Measurements from ENCODE around the gene PLA2G4E. TPM values are rescaled to one million over a fixed set of nuclear protein-coding genes. Genes with fewer than 3 reads are reported as not detected.
A peak's percentile ranks its signal among the peaks of the same experiment; 100 is the strongest.

Gene PLA2G4E
- total and polyA plus RNA-seq, 2 of the 13 experiments (the other 11 are each of a cell fraction or from before 2014, with no cell fraction given) = not detected

DNA sequence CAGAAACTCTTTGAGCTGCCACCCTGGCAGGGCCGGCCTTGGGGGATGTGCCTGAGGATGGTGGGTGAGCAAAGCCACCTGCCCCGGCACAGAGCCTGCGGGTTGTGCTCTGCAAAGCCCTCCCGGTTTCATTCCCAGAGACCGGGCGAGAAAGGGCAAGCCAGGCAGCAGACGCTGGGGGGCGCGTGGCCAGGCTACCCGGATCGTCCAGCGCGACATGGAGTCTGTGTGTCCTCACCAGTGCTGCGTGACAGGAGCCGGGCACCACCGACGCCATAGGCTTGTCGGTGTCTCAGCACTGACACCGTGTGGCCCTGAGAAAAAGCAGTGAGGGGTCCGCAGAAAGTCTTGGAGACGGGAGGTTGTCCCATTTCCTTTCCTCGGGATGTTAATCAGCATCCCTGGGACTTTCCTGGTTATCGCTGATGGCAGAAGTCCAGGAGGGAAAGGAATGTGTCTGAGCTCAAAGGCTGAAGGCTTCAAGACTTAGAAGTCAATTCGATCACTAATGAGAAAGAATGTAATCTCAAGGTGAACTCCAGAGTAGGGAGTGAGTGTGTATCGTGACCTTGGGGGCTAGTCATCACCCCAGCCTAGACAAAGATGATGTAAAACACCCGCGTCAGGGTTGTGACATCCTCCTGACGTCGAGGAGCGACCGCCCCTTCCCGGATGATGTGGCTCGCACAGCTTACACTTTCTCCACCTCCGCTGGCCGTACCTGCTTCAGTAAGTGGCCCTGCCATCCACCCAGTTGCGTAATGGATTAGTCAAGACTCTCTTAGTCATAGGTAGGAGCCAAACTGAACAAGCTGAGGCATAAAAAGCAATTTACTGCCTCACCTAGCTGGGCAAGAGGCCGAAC lies 36.3 kb upstream of the PLA2G4E start (continued):
- TF ChIP-seq KLF12 (CRISPR knock-in tag; IDR thresholded peaks at IDR 0.05; ENCODE audit: borderline replicate concordance) (no peak), FOXO1 (CRISPR knock-in tag; IDR thresholded peaks at IDR 0.05) (0 out of 2 replicates have a peak, but pooled peaks have one; percentile 12), SIN3B (IDR thresholded peaks at IDR 0.05; ENCODE audit: low read length) (no peak), KDM4B (CRISPR knock-in tag; IDR thresholded peaks at IDR 0.05) (peak; percentile 75), IKZF1 (IDR thresholded peaks at IDR 0.05) (no peak), ZNF101 (CRISPR knock-in tag; IDR thresholded peaks at IDR 0.05; ENCODE audit: borderline replicate concordance, low read depth) (no peak), CREB1 (IDR thresholded peaks at IDR 0.05) (peak; percentile 47; the same call in 1 of the 2 replicates), CREB1 (CRISPR knock-in tag; IDR thresholded peaks at IDR 0.05) (peak; percentile 70; the same call in 1 of the 2 replicates), POLR2G (IDR thresholded peaks at IDR 0.05; ENCODE audit: low read depth, low read length) (no peak), ZFP36L2 (CRISPR knock-in tag; IDR thresholded peaks at IDR 0.05) (no peak), SIX1 (CRISPR knock-in tag; IDR thresholded peaks at IDR 0.05; ENCODE audit: borderline replicate concordance) (no peak), SSRP1 (CRISPR knock-in tag; IDR thresholded peaks at IDR 0.05) (0 out of 2 replicates have a peak, but pooled peaks have one; percentile 45), ARNT (IDR thresholded peaks at IDR 0.05) (no peak), CENPX (CRISPR knock-in tag; IDR thresholded peaks at IDR 0.05) (no peak)
- TF ChIP-seq, protein P1, sequence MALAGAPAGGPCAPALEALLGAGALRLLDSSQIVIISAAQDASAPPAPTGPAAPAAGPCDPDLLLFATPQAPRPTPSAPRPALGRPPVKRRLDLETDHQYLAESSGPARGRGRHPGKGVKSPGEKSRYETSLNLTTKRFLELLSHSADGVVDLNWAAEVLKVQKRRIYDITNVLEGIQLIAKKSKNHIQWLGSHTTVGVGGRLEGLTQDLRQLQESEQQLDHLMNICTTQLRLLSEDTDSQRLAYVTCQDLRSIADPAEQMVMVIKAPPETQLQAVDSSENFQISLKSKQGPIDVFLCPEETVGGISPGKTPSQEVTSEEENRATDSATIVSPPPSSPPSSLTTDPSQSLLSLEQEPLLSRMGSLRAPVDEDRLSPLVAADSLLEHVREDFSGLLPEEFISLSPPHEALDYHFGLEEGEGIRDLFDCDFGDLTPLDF (CRISPR knock-in tag; IDR thresholded peaks at IDR 0.05) = no peak
- TF ChIP-seq, protein P2, sequence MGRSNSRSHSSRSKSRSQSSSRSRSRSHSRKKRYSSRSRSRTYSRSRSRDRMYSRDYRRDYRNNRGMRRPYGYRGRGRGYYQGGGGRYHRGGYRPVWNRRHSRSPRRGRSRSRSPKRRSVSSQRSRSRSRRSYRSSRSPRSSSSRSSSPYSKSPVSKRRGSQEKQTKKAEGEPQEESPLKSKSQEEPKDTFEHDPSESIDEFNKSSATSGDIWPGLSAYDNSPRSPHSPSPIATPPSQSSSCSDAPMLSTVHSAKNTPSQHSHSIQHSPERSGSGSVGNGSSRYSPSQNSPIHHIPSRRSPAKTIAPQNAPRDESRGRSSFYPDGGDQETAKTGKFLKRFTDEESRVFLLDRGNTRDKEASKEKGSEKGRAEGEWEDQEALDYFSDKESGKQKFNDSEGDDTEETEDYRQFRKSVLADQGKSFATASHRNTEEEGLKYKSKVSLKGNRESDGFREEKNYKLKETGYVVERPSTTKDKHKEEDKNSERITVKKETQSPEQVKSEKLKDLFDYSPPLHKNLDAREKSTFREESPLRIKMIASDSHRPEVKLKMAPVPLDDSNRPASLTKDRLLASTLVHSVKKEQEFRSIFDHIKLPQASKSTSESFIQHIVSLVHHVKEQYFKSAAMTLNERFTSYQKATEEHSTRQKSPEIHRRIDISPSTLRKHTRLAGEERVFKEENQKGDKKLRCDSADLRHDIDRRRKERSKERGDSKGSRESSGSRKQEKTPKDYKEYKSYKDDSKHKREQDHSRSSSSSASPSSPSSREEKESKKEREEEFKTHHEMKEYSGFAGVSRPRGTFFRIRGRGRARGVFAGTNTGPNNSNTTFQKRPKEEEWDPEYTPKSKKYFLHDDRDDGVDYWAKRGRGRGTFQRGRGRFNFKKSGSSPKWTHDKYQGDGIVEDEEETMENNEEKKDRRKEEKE (IDR thresholded peaks at IDR 0.05) = no peak
- TF ChIP-seq, protein P3, sequence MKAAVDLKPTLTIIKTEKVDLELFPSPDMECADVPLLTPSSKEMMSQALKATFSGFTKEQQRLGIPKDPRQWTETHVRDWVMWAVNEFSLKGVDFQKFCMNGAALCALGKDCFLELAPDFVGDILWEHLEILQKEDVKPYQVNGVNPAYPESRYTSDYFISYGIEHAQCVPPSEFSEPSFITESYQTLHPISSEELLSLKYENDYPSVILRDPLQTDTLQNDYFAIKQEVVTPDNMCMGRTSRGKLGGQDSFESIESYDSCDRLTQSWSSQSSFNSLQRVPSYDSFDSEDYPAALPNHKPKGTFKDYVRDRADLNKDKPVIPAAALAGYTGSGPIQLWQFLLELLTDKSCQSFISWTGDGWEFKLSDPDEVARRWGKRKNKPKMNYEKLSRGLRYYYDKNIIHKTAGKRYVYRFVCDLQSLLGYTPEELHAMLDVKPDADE (CRISPR knock-in tag; IDR thresholded peaks at IDR 0.05) = no peak
- TF ChIP-seq, protein P4, sequence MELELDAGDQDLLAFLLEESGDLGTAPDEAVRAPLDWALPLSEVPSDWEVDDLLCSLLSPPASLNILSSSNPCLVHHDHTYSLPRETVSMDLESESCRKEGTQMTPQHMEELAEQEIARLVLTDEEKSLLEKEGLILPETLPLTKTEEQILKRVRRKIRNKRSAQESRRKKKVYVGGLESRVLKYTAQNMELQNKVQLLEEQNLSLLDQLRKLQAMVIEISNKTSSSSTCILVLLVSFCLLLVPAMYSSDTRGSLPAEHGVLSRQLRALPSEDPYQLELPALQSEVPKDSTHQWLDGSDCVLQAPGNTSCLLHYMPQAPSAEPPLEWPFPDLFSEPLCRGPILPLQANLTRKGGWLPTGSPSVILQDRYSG (CRISPR knock-in tag; IDR thresholded peaks at IDR 0.05) = no peak
- TF ChIP-seq, protein P5, sequence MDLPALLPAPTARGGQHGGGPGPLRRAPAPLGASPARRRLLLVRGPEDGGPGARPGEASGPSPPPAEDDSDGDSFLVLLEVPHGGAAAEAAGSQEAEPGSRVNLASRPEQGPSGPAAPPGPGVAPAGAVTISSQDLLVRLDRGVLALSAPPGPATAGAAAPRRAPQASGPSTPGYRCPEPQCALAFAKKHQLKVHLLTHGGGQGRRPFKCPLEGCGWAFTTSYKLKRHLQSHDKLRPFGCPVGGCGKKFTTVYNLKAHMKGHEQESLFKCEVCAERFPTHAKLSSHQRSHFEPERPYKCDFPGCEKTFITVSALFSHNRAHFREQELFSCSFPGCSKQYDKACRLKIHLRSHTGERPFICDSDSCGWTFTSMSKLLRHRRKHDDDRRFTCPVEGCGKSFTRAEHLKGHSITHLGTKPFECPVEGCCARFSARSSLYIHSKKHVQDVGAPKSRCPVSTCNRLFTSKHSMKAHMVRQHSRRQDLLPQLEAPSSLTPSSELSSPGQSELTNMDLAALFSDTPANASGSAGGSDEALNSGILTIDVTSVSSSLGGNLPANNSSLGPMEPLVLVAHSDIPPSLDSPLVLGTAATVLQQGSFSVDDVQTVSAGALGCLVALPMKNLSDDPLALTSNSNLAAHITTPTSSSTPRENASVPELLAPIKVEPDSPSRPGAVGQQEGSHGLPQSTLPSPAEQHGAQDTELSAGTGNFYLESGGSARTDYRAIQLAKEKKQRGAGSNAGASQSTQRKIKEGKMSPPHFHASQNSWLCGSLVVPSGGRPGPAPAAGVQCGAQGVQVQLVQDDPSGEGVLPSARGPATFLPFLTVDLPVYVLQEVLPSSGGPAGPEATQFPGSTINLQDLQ (CRISPR knock-in tag; IDR thresholded peaks at IDR 0.05) = no peak
- TF ChIP-seq, protein P6, sequence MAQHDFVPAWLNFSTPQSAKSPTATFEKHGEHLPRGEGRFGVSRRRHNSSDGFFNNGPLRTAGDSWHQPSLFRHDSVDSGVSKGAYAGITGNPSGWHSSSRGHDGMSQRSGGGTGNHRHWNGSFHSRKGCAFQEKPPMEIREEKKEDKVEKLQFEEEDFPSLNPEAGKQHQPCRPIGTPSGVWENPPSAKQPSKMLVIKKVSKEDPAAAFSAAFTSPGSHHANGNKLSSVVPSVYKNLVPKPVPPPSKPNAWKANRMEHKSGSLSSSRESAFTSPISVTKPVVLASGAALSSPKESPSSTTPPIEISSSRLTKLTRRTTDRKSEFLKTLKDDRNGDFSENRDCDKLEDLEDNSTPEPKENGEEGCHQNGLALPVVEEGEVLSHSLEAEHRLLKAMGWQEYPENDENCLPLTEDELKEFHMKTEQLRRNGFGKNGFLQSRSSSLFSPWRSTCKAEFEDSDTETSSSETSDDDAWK (CRISPR knock-in tag; IDR thresholded peaks at IDR 0.05) = no peak

All from HepG2 (cell line).